HG03196 (cell line): Measurements from ENCODE around the gene ZNF460.
A peak's percentile ranks its signal among the peaks of the same experiment; 100 is the strongest.
"Not testable (repeated sequence)": the region's sequence is repeated elsewhere in the genome, so short reads cannot be mapped to it uniquely, and the experiment has no call there.

Source experiments
- ATAC-seq: cut with Tn5 transposase; IDR thresholded peaks from one replicate; pipeline ENCODE4 v1.9.1; 2021; ENCODE audit not compliant: unreplicated experiment

ZNF460 gene

GRCh38 chr19:57280165-57280961 is at the start of gene ZNF460:
Gene ZNF460, plus strand, starts transcription at chr19:57280485. Its CDS starts 322 bp downstream, at chr19:57280807.
- peak; percentile 82 for ATAC-seq

DNA sequence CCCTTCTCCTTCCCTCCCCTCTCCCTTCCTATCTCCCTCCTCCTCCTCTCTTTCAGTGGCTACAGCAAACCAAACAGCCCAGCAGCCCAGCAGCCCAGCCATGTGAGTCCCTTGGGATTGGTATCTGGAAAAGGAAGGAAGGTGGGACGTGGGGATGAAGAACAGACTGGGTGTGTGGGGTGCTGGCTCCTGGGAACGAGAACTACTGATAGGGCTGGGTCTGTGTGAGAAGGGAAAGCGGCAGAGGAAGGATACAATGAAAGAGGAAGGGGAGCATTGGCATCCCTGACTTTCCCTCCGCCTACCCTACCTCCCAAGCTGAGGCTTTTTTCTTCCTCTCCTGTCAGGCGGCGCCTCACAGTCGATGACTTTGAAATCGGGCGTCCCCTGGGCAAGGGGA is 48.6 kb upstream of the ZNF460 start:
- ATAC-seq = no peak

- ATAC-seq = no peak
These were observed 47.1 kb upstream of the ZNF460 start for GRCh38 chr19:57233207-57233606.

DNA sequence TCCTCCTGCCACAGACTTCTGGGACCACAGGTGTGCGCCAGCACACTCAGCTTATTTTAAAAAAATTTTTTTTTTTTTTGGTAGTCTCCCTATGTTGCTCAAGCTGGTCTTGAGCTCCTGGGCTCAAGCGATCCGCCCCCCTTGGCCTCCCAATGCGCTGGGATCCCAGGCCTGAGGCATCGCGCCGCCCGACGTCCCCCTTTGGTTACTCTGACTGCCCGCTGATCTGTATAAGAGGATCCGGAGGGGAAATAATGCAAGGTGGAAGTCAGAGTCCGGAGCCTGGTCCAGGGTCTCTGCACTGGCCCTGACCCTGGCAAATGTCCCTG is 40.3 kb upstream of the ZNF460 start:
- no peak for ATAC-seq

DNA sequence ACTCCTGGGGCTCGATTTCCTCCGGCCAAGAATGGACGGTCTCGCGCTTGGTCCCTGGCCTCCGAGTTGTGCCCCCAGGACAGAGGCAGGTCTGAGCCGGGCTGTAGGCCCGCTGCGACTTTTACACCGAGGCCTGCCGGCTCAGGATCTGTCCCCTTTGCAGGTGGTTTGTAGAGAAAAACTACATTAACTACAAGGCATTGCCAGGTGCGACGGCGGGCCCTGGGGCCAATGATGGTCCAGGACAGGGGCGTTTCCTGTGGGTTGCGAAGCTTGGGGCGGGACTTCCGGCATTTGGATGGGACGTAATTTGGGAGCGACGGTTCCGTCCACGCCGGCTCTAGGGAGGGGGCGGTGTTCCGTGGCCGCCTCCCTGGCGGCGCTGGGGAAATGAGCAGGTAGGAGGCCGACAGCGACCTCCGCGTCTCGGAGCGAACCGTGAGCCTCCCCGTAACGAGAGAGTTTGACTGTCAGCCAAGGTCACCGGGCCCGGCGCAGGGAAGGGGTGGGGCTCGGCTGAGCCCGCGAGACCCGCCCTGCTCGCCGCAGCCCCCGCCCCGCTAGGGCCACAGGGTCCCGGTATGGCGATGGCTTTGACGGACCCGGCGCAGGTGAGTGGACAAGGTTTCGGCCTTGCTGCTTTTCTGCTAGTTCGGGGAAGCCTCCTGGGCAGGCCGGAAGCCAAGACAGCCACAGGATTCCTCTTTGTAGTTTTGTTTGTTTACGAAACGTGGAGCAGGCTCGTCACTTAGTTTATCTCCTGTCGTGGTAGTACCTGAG is 39.8 kb upstream of the ZNF460 start, which contains the start of gene ZNF805:
Gene ZNF805, plus strand, starts transcription at position 322 of the 780 bp plus-strand sequence. Its CDS starts 260 bp downstream, at position 582.
- ATAC-seq = peak; percentile 92

DNA sequence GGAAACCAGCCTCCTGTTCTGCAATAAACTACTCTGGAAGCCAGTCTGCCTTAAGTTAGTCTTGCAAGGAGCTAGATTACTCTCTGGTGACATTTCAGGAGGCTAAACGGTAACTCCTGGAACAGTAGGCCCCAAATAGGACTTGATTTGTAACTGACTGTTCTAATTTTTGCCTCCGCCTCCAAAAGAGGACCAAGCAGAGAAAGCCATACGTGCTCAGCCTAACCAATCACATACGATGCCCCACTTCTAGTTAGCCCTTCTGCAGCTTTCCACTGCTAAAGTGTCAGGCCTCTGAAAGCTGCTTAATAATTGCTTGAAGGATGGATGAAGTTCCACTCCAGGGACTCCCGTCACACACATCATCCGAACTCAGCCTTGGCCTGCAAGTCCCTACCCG is 39.1 kb upstream of the ZNF460 start:
- no peak for ATAC-seq

DNA sequence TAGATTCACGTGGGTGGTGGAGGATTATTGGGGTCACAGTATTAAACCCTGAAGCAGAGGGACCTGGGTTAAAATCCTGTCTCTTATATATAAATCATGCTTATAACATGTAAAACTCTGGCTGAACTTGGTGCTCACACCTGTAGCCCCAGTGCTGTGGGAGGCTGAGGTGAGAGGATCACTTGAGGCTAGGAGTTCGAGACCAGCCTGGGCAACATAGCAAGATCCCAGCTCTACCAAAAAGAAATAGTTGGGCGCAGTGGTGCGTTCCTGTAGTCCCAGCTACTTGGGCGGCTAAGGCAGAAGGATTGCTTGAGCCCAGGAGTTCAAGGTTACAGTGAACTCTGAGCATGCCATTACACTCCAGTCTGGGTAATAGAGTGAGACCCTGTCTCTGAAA is 37.5 kb upstream of the ZNF460 start:
- ATAC-seq = no peak

DNA sequence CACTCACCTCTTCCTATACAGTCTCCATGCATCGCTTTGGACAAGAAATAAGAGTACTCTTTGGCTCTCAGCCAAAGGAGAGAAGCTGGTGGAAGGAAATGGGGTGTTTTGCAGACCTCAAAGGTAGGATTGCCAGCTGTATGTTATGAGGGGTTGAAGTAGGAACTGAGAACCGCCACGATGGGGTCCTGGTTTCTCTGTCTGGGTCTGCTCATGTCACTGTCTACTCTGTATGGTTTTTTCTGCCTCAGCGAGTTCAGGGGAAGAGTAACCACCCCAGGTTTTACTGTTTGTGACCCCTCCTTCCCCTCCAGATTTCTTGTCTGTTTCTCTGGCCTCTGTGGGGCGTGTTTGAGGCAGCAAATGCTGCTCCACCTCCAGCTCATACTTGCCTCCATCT is 35.8 kb upstream of the ZNF460 start:
- ATAC-seq = no peak

DNA sequence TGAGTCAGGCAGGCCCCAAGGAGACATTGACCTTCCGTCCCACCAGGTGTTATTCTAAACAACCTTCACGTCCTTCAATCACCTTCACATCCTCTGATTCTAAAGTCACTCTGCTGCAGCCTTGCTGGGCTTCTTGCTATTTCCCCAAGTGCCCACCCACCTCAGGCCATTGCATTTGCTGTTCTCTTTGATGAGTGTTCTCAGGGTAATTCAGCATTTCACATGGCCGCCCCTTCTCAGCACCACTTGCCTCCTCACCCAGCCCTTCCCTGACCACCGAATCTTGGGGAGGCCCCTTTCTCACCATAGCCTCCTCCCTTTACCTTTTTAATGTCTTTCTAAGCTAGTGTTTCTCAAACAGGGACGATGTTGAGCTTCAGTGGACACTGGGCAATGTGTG is 35.2 kb upstream of the ZNF460 start:
- ATAC-seq = no peak

DNA sequence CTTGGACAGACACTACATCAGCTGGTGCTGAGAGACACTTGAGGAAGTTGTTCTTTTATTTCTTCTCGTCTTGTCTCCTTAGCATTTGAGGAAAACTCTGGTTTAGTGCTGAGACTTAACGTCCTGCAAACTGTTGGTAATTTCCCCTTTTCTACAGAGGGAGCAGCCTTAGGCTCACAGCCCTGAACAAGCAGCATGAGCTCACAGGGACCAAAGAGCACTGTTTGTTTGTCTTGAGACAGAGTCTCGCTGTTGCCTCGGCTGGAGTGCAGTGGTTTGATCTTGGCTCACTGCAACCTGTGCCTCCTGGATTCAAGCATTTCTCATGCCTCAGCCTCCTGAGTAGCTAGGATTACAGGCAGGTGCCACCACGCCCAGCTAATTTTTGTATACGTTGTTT is 34.3 kb upstream of the ZNF460 start:
- ATAC-seq = no peak

DNA sequence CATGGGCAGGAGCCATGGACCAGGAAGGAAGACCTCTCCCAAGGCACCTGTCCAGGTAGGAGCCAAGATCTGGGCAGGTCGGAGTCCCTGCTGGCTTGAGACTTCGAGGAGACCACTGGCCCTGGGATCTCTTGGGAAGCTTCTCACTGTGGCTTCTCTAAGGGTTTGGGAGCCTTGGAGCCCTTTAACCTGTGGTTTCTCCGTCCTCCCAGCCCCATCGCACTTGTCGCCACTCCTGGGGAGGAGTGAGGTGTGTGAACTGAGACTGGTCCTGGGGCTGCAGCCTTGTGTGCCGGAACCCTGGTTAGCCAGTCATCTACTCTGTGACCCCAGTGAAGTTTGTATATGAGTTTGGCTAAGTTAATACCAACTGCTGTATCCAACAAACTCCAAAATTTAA is 31.6 kb upstream of the ZNF460 start:
- ATAC-seq = no peak

DNA sequence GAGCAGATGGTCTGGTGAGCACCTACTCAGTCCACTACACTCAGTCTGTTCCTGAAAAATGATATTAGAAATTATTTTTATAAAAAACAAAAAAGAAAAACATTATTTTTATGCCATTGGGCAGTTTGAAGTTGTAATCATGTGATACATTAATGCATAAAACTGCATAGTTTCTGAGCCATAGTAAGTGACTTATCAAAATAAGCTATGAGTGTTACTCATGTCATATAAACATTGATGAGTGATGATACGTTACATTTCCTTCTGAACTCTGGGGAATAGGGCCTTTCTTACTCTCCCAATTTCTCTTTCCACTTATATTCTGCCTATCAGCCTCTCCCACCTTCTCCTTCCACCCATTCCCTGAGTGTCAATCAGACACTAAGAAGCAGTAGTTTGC is 31.0 kb upstream of the ZNF460 start:
- no peak for ATAC-seq

DNA sequence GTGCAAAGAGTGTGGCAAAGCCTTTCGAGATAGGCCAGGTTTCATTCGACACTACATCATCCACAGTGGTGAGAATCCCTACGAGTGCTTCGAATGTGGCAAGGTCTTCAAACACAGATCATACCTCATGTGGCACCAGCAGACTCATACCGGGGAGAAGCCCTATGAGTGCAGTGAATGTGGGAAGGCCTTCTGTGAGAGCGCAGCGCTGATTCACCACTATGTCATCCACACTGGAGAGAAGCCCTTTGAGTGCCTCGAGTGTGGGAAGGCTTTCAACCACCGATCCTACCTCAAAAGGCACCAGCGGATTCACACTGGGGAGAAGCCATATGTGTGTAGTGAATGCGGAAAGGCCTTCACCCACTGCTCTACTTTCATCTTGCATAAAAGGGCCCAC is 26.5 kb upstream of the ZNF460 start:
- not testable (repeated sequence) for ATAC-seq

GRCh38 chr19:57262044-57262443 is 18.2 kb upstream of the ZNF460 start:
- ATAC-seq = no peak

DNA sequence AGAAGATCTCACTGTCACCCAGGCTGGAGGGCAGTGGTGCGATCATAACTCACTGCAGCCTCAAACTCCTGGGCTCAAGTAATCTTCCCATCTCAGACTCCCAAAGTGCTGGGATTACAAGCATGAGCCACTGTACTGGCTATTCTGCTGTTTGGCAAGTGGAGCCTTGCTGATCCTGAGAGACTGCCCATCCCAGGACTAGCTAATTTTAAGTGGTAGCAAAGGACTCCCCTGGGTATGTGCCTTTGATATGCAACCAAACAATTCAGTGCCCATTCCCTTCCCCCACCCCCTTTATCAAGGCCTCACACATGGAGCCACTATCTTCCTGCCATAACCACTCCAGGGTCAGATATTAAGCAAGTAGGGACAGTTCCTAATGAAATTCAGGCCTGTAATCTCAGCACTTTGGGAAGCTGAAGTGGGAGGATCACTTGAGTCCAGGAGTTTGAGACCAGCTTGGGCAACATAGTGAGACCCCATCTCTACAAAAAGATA is 17.0 kb upstream of the ZNF460 start:
- ATAC-seq = no peak

DNA sequence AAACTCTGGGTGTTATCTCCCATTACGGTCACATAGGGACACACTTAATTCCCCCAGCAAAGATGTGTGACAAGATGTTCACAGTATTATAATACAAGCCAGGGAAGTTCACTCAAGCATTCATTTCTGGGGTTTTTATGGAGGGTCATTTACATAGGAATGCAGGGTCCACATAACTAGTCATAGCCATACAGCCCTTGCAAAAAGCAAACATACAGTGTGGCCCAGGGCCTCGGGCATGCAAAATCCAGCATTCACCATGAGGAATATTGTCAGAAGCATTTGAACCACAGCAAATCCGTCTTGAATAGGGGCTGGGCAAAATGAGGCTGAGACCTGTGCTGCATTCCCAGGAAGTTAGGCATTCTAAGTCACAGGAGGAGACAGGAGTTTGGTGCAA is 13.0 kb upstream of the ZNF460 start:
- no peak for ATAC-seq

GRCh38 chr19:57269515-57270250 is 10.6 kb upstream of the ZNF460 start:
- no peak for ATAC-seq

GRCh38 chr19:57271280-57271679 is 9.0 kb upstream of the ZNF460 start:
- ATAC-seq = no peak

- no peak for ATAC-seq
These were observed 7.3 kb upstream of the ZNF460 start for GRCh38 chr19:57273014-57273413.

DNA sequence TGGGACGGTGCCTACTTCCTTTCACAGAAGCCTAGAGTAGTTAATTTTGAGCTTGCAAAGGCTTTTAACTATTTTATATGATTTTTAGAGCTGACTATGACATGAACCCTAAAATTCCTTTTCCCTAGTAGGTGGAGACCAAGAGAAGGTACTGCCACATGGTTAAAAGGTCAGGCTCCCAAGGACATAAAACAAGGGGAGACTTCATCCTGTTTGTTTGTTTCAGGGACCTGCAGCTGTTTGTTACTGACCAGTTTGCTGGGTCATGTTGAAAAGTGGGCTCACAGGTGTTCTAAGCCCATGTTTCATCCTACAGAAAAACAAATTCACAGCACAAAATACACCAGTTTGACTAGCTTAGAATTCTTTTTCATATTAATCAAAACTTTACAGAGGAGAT is 3.9 kb upstream of the ZNF460 start:
- no peak for ATAC-seq

DNA sequence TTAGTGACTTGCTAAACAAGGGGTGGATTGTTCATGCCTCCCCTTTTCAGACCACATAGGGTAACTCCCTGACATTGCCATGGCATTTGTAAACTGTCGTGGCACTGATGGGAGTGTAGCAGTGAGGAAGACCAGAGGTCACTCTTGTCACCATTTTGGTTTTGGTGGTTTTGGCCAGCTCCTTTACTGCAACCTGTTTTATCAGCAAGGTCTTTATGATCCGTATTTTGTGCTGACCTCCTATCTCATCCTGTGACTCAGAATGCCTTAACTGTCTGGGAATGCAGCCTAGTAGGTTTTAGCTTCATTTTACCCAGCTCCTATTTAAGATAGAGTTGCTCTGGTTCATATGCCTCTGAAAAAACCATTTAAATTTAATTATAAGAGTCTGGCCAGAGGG is 1.8 kb upstream of the ZNF460 start:
- ATAC-seq = not testable (repeated sequence)
